Measurements from ENCODE around the gene BAG2. TPM values are rescaled to one million over a fixed set of nuclear protein-coding genes. Genes with fewer than 3 reads are reported as not detected.

Gene BAG2
- total and polyA plus RNA-seq, 2 of the 13 experiments (the other 11 are each of a cell fraction or from before 2014, with no cell fraction given): 5.7 to 15.1 TPM

DNA sequence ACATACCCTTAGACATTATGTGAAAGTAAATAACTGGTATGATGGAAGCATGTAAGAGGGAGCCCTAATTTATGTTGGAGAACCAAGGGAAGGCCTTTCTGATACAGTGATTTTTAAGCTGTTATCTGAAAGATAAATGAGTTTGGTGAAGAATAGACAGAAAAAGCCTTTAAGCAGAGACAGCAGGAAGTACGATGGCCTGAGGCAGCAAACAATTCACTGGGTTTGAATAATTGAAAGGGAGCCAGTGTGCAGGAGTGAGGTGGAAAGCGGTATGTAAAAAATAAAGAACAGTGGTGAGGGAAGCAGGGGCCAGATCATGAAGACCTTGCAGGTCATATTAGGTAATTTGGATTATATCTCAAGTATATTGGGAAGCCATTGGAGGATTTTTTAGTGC, 54.1 kb downstream of the BAG2 start:
- no peak for TF ChIP-seq ZKSCAN5 (CRISPR knock-in tag; IDR thresholded peaks at IDR 0.05)
- TF ChIP-seq ZNF20 (CRISPR knock-in tag; IDR thresholded peaks at IDR 0.05): no peak
- TF ChIP-seq, protein P1, sequence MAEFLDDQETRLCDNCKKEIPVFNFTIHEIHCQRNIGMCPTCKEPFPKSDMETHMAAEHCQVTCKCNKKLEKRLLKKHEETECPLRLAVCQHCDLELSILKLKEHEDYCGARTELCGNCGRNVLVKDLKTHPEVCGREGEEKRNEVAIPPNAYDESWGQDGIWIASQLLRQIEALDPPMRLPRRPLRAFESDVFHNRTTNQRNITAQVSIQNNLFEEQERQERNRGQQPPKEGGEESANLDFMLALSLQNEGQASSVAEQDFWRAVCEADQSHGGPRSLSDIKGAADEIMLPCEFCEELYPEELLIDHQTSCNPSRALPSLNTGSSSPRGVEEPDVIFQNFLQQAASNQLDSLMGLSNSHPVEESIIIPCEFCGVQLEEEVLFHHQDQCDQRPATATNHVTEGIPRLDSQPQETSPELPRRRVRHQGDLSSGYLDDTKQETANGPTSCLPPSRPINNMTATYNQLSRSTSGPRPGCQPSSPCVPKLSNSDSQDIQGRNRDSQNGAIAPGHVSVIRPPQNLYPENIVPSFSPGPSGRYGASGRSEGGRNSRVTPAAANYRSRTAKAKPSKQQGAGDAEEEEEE (CRISPR knock-in tag; IDR thresholded peaks at IDR 0.05; ENCODE audit: borderline replicate concordance): no peak
- TF ChIP-seq, protein P2, sequence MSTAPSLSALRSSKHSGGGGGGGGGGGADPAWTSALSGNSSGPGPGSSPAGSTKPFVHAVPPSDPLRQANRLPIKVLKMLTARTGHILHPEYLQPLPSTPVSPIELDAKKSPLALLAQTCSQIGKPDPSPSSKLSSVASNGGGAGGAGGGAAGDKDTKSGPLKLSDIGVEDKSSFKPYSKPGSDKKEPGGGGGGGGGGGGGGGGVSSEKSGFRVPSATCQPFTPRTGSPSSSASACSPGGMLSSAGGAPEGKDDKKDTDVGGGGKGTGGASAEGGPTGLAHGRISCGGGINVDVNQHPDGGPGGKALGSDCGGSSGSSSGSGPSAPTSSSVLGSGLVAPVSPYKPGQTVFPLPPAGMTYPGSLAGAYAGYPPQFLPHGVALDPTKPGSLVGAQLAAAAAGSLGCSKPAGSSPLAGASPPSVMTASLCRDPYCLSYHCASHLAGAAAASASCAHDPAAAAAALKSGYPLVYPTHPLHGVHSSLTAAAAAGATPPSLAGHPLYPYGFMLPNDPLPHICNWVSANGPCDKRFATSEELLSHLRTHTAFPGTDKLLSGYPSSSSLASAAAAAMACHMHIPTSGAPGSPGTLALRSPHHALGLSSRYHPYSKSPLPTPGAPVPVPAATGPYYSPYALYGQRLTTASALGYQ (CRISPR knock-in tag; IDR thresholded peaks at IDR 0.05): no peak
- no peak for TF ChIP-seq ZNF747 (CRISPR knock-in tag; IDR thresholded peaks at IDR 0.05; ENCODE audit: borderline replicate concordance)
- no peak for TF ChIP-seq ZNF180 (CRISPR knock-in tag; IDR thresholded peaks at IDR 0.05; ENCODE audit: borderline replicate concordance, low read depth)
- no peak for TF ChIP-seq MEIS2 (CRISPR knock-in tag; IDR thresholded peaks at IDR 0.05)
- peaks cover 5% of the 10 kb centered on the region; the same call in 1 of the 2 replicates for H3K4me1 ChIP-seq (ENCODE audit: insufficient read depth, low read length)
- H3K79me2 ChIP-seq (ENCODE audit: insufficient read depth, low read length): peaks cover 2% of the 10 kb centered on the region
- H3K9ac ChIP-seq (ENCODE audit: insufficient read depth, low read depth, low read length): no peak overlapping the region
- POLR2A ChIA-PET: no interaction called here
- peaks cover 0 to 7% of the 10 kb centered on the region in 2 experiments; a peak in 2 of 5 replicates for H3K27me3 ChIP-seq (ENCODE audit: control insufficient read depth in 1 of 2, insufficient read depth in 2 of 2, low read length in 2 of 2)
- no peaks in the 10 kb centered on the region for H3K36me3 ChIP-seq (replicated peaks in 1 of 2; ENCODE audit: control insufficient read depth in 1 of 2, insufficient read depth in 2 of 2, low read length in 2 of 2)
- ATAC-seq: no peak
- in situ Hi-C loops (cut with HindIII; ENCODE audit: extremely low pct_ligation_motif_present, low pct_unique_long_range_greater_than_20kb): no loop called here
- H2AFZ ChIP-seq (ENCODE audit: low read length): no peak overlapping the region
- intact Hi-C loops (cut with micrococcal nuclease; ENCODE audit: unreplicated experiment): no loop called here
- H4K20me1 ChIP-seq (ENCODE audit: insufficient read depth, low read length): no peaks in the 10 kb centered on the region
- no peaks in the 10 kb centered on the region for H3K9me3 ChIP-seq (ENCODE audit: low read length)
- CTCF ChIA-PET (ENCODE audit: low intra/inter-chr PET ratio, low total read pairs): no interaction called here
- no TSS peak for BruUV-seq (replicated peaks)
- DNase-seq (ENCODE audit: low spot score): no peak
- 48% methylated on average over 2 of the region's 2 CpGs for WGBS (ENCODE audit: low lambda C conversion rate)
- H3K27ac ChIP-seq (ENCODE audit: extremely low read length, insufficient read depth, low read length): no peak overlapping the region
- FAIRE-seq: no peak
- no peak overlapping the region for H3K4me2 ChIP-seq (ENCODE audit: low read depth, low read length)
- H3K4me3 ChIP-seq (replicated peaks in 1 of 3; ENCODE audit: insufficient read depth in 1 of 3, low read depth in 2 of 3, low read length in 3 of 3): no peak overlapping the region

Other genes starting within 250 kb of the BAG2 start
- 0.20 and 0.25 TPM in 2 replicates for gene BEND6, start 217.2 kb upstream of the BAG2 start, total RNA-seq (2016; rRNA removed; fragmentation: Illumina TruSeq; extraction: Trizol)
- 0.10 and 0.21 TPM in 2 replicates for gene BEND6, start 217.2 kb upstream of the BAG2 start, polyA plus RNA-seq (2011; rRNA removed)
- 16.9 and 24.7 TPM in 2 replicates for gene KIAA1586, start 125.6 kb upstream of the BAG2 start, total RNA-seq (2016; rRNA removed; fragmentation: Illumina TruSeq; extraction: Trizol)
- 4.2 and 5.5 TPM in 2 replicates for gene KIAA1586, start 125.6 kb upstream of the BAG2 start, polyA plus RNA-seq (2011; rRNA removed)
- gene ZNF451, start 82.1 kb upstream of the BAG2 start, total RNA-seq (2016; rRNA removed; fragmentation: Illumina TruSeq; extraction: Trizol): 65.7 and 104 TPM in 2 replicates
- 26.8 and 32.1 TPM in 2 replicates for gene ZNF451, start 82.1 kb upstream of the BAG2 start, polyA plus RNA-seq (2011; rRNA removed)
- gene RAB23, start 50.0 kb downstream of the BAG2 start, total RNA-seq (2016; rRNA removed; fragmentation: Illumina TruSeq; extraction: Trizol): 16.4 and 24.2 TPM in 2 replicates
- gene RAB23, start 50.0 kb downstream of the BAG2 start, polyA plus RNA-seq (2011; rRNA removed): 4.3 and 5.5 TPM in 2 replicates
- gene PRIM2, start 145.3 kb downstream of the BAG2 start, total RNA-seq (2016; rRNA removed; fragmentation: Illumina TruSeq; extraction: Trizol): 52.7 and 70.0 TPM in 2 replicates
- 4.9 and 8.0 TPM in 2 replicates for gene PRIM2, start 145.3 kb downstream of the BAG2 start, polyA plus RNA-seq (2011; rRNA removed)

Data from HepG2 (cell line).